GM21367 (cell line): ENCODE data around the gene RAD51B.

ENCODE experiments used
- ATAC-seq: cut with Tn5 transposase; IDR thresholded peaks from one replicate; pipeline ENCODE4 v1.9.1; 2021; ENCODE audit not compliant: unreplicated experiment

The RAD51B gene

DNA sequence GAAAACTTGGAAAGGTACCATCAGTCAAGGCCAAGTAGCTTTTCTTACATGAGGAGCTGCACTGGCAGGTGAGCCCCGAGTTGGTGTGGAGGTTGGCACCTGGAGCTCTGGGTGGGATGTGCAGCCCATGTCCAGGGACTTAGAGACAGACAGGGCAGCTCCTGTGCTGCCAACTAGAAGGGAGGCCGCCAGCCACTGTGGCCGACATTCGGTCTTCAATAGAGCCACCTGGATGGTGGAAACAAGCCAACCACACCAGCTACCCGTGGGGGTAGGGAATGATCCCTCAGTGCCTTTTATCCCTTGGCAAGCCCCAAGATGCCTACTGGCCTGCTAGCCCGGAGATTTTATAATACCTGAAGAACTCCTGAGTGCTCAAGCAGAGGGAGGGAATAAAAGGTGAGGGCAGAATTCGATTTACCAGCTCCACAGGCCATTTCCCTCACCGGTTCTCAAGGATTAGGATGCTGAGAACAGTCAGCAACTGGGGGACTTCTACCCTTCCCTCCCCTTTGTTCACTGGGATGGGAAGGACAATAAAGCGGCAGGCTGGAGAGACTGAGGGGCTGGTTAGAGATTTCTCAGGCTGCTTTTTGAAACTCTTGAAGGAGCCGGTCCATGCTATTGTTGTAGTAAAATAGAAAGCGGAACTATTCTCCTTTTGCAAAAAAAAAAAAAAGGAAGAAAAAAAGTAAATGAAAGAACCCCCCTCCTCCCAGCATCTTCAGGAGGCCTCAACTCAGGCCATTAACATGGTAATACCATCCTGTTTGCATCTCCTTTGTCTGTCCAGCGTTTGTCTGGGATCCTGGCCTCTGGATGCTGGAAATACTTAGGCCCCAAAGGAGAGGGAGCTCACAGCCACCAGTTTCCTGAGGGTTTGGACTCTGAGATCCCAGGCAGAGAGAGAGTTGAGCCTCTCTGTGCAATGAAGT lies 651.7 kb downstream of the RAD51B start:
- no peak for ATAC-seq

DNA sequence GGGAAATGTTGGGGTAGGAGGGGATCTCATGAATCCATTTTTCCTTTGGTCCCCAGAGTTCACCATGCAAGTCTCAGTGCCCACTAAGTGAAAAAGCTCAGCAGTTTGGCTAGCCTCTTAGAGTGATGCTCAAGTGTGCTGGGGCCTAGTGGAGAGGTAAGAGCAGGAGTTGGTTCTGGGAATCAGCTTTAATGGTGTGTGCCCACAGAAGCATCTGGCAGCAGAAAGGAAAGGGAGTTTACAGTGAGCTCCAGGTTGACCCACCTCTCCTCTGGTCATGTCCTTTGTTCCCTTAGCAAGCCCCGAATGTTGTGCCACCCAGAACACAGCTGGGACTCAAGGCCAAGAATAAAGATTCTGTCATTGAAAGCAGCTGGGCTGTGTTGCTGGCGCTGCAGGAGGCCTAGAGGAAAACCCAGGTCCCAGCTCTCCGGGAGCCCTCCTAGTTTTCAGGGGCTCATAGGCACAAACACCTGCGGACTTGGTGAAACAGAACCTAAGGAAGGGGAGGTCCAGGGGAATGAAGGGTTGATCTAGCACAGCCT lies 652.5 kb downstream of the RAD51B start:
- no peak for ATAC-seq

DNA sequence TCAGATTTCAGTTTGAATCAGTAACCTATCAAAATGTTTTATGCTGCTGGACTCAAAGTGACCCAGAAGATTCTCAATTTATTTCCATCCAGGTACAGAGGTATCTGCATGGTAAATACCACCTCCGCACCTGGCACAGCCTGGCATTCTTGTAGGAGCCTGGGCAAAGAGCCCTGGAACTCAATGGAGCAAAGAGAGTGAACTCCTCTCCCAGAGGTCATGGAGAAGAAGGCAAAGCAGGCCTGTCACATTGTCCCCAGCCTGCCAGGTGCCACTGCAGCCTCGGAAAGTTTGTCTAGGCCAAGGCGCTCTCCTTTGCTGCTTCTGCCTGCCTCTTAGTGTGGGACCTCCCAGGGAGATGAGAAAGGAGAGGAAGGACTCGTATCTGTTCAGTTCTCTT lies 653.5 kb downstream of the RAD51B start:
- ATAC-seq: no peak

DNA sequence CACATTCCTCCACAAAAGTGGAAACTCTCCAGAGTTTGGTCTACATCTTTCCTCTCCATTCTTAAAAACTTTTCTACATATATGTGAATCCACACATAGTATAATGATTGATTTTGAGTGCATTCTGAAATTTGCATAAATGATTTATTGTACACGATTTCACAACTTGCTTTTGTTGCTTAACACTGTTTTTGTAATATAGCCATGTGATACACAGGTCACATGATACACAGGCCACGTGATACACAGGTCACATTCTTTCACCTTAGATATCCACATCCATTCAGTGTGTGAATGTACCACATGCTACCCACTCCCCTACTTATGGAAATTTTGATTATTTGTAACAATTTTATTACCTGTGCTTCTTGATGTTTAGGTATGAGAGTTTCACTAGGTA lies 654.2 kb downstream of the RAD51B start:
- ATAC-seq: no peak

DNA sequence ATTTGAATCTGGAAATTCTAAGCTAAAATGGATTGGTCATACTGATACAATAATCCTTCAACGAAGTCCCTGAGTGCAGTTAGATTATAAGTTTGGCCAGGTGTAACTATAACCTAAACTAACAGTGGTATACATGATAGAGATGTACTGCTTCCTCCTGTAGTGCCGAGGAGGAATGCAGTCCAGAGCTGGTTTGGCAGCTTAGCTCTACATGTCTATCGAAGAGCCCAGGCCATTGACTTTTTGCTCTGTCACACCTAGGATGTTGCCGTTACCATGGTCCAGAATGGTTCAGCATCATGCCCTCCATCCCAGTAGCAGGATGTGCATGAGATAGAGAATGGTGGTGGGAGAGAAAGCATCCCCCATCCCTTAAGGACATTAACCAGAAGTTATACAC lies 655.2 kb downstream of the RAD51B start:
- no peak for ATAC-seq

DNA sequence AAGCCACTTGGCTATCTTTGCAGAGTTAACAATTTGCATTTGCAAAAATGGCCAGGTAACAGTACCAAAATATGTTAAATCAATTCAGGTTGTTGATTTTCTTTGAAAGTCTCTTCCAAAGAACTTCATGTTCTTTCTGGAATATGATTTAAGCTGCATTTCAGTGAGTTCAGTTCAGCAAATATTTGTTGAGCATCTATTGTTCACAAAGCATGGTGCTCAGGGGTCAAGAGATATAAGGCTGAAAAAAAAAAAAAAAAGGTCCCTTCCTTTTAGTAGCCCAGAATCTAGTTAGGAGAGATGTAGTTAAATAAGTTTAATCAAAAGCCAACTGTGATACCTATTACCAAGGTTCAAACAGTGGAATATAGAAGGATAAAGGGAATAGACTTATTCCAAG lies 656.2 kb downstream of the RAD51B start:
- ATAC-seq: no peak

DNA sequence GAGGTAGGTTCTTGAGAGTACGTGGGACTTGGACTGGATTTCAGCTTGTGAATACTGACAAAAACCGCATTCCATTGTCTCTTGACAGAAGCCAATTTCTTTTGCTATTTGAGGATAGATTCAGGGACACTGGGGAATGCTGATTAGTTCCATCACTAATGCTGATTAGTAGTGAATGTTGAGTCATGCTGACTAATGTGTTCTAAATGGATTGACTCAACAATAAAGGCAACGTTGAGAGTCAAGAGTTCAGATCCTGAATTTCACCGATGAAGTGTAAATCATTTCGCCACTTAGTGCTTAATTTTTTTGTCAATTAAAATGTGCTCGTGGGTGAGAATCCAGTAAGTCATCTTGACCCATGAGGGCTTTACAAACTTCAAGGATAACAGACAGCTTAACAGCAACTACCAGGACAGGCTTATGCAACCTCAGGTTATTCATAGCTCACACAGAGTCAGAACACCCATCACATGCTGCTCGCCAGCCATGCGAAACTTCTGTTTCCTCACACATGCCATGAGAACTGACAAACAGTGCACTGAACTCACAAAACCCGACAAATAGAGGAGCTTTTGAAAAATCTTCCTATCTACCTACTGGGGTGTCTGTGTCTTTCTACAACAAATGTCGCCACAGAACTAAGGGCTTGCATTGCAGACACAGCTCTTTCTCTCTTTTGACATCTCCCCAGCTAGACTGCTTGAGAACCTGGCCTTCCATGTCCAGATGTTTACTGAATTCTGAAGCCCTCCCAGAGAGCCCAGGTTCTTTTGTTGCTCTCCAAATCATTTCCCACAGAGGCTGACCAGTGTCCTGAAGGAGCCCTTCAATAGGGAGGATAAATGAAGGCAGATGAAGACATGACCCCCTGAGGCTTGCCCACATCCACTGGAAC lies 656.9 kb downstream of the RAD51B start:
- no peak for ATAC-seq

DNA sequence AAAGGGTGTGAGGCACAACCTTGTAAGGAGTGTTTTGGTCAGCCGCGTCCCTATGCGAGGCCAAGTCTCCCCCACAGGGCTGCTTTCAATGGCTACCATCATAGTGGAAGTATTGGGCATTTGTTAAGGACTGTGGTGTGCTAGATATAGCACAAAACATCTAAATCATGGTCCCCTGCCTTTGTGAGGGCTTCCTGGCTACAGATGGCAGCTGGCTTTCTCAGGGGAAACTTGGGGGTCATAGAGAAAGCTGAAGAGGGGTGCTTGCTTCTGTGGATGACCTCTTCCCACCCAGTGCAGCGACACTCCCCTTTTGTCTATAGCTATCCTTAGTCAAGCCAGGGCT lies 657.5 kb downstream of the RAD51B start:
- no peak for ATAC-seq

DNA sequence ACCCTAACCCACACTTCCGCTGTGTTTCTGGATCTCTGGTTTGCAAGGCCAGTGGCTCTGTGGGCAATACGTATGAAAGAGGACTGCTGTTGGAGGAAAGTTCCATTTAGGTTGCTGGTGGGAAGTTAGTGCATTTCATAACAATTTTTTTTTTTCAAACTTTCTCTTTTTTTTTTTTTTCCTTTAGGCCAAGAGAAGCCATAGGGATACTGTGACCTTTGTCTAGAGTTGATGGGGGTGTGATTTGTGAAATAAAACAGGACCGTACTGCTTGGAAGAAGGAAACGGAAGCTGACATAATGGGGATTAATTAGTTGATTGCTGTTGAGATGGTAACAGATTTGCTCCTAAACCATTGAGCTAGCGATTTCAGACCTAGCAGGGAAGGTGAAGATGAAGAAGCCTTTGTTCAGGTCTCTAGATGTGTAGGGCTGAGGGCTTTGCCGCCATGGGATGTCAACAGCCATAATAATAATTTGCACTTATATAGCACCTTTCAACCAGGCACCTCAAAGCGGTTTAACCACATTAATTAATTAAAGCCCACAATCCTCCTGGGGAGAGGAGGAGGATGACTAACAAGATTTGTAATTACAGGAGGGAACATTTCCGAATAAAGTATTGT lies 658.0 kb downstream of the RAD51B start:
- ATAC-seq: no peak

DNA sequence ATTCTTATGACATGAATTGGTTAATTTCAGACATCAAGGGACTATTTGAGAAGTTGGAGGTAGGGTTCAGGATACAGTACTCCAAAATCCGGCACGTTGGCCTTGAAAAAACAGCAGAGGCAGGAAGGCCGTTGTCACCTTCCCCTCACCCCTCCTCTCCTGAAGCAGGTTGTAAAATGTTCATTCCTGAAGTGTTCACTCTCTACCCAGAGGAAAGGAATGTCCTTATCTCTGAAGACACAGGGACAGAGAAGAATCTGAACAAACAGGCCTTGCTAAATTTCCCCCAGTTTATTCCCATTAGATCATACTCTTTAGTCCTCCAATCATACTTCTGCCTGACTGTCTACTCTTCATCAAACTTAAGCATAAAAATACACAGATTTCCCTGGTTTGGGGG lies 659.7 kb downstream of the RAD51B start:
- no peak for ATAC-seq

DNA sequence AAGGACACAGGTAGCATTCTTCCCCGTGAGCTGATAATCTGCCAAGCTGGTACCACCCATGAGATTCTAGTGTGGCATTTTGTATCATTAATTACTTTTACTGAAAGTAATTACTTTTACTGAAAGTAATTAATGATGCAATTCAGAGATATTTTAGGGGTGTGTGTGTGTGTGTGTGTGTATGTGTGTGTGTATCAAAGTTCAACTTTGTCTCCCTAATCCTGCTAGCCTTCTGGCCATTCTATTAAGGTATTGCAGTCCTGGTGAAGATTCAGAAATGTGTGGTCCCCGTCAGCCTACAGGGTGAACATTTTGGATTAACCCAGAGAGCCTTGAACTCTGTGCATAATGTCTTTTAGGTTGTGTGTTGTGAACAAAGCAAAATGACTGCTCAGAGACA lies 662.4 kb downstream of the RAD51B start:
- no peak for ATAC-seq

DNA sequence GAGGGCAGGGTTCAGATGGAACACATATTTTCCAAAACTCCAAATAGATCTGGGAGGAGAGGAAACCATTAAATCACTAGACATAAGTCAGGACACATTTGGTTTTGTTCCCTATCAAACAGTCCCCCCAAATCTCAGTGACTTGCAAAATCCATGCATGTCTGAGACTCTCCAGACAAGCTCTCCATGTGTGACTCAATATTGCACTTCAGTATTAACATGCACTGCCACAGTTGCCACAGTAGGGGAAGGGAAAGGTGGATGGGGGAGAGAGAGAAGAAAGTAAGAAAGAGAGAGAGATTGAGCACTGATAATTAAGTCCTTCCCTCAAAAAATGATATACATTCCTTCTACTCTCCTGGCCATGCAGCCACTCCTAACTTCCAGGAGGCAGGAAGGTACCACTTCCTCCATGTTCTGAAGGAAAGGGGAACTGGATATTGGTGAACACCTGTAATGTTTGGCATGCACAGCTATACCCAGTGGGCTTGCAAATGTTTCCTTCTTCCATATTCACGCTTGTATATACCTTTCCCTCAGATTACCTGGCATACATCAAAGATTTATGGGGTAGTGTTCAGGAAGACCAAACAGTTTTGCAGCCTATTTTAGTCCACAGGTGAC lies 663.3 kb downstream of the RAD51B start:
- no peak for ATAC-seq

DNA sequence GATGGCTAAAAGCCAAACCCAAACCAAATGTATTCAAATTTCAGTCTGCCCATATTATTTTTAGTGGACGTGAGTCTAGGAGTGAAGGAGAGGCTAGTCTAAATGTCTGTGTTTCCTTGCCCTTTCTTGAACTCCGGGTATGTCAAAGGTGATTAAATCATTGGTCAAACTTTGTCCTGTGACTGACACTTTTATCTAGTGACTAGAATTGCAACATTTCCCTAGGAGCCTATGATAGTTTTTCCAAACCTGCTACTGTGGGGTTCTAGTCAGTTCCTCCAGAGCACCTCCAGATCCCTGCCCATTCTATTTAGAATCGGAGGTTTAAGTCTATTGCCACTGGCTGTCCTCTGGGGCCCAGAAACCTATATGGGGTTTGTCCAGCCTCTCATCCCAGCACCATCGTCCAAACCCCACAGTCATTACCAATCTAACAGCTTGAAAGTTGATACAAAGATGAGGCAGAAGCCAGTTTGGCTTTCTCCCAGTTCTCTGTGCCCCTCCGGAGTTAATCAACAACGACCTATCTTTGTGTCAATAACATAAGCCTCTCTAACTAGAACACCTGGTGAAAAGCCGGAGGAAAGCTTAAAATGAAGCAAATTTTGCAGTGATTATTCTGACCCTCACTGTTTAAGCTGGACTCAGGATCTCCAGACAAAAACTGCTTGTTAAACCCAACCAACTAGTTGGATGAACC lies 666.6 kb downstream of the RAD51B start:
- no peak for ATAC-seq

DNA sequence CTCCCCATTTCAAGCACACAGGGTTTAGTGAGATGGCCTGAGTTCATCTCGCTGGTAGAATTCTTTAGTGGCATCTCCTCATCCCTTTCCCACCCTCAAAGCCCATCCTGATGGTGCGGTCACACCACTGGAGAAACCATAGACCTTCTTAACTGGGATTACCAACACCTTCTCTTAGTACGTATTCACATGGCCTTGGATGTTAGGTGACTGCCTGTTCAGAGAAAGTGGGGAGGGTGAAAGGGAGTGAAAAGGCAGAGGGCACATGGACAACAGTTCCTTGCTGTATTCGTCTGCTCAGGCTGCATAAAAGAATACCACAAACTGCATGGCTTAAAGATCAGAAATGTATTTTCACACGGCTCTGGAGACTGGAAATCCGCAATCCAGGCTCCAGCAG lies 667.2 kb downstream of the RAD51B start:
- ATAC-seq: no peak

DNA sequence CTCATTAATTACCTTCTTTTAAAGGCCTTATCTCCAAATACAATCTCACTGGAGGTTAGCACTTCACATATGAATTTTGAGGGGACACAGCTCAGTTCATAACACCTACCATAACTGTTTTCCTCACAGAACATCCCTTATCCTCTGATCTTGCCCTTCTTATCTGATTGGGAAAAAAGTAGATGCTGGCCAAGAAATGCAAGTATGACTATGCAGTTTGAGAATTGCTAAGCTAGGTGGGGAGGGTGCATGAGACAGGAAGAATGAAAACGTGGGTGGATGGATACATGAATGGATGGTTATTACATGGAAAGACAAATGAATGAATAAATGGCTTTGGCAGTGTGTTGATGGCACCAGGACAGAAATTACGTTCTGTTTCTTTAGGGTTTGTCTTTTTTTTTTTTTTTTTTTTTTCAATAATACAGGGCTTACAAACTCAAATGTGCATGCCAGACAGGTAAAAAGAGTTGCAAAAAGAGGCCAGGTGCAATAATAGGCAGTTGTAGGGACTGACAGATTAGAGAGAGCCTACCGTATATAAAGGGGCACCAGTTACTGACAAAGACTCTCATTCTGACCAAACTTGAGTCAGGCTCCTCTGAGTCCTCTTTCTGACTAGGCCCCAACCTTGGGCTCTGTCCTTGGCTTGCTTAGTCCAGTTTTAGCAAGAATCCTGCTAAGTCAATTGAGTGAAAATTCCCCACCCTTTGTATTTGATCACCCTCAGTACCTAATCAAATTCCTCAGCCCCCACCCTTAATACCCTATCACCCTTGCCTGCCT lies 668.4 kb downstream of the RAD51B start:
- ATAC-seq: no peak

DNA sequence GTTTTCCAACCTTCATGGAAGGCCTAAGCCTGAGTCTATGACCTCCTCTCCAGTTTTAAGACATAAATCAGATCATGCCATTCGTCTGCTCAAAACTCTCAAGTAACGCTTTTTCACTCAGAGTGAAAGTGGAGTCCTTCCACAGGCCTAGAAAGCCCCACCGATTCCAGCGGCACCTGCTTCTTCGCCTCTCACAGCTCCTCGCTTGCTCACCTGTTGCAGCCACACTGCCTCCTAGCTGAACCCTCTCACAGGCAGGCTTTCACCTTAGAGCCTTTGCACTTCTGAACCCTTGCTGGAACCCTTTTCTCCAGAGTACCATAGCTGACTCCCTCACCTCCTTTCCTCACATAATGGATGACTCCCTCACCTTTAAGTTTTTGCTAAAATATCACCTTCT lies 672.2 kb downstream of the RAD51B start:
- no peak for ATAC-seq

DNA sequence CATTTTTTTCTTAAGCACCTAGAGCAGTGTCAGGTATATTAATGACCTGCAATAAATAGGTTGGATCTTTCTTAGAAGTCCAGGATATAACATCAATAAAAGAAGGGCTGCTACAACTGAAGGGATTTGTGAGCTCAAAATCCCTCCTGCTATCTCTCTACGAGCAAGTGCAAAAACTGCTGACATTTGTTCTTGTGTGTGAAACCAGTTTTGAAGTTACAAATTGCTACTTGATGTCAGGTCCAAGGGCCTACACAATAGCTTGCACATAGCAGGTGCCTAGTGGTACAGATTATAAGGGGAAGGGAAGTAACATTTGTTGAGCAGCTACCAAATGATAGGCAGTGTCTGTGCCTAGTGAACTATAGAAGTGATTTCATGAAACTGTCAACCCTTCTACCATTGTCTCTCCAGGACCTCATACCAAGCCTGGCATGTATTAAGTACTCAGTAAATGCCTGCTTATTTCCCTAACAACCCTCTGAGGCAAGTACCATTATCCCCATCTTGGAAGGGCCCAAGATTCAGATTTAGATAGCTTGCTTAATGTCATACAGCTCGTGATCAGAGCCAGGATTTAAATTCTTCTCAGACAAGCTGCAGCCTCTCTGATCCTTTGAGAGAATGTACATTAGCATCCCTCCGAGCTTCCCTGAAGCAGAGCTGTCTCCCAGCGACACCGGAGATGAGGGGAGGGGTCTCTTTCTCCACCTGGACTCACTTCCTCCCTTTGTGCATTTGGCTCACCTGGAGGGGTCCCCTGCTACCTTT lies 673.0 kb downstream of the RAD51B start:
- ATAC-seq: no peak

DNA sequence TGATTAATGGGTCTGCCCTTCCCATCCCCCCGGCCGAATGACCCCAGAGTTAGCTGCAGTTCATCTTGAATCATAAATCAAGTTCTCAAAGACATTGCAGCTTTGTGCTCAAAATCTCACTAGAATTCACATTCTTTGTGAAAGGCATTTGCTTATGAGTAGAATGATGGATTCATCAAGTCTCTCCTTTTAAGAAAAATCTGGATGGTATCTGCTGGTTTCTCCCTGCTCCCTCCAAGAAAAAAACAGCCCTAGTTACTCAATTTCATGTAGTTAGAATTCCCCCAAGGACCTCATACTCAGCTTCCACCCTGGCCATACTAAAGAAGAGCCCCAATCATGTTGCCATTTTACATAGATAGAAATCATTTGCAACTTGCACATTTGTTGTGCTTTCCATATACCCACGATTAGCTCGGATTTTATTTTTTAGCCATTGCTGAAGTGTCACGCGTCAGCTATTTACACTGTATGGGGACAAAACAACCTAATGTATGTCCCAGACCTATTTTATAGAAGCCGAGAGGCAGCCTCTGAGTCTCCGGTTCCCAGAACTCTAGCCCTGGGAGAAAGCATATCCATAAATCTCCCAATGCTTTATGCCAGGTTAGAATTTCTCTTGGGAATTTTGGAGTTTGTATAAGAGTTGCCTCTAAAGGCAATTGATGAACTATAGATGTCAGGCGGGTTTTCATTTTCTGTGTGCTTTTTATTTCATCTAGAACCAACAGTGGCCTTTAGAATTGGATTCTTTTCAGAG lies 673.8 kb downstream of the RAD51B start:
- no peak for ATAC-seq
